GM23338 (cell line): ENCODE data around the gene AP3M1. TPM values are rescaled to one million over a fixed set of nuclear protein-coding genes. Genes with fewer than 3 reads are reported as not detected.

Experiments
- ATAC-seq: fragments of 200-7000 bp; cut with Tn5 transposase; 3 replicates; pipeline ENCODE4 v1.9.1; 2020
- DNase-seq: peaks from one replicate; pipeline ENCODE4 v3.0.0-alpha.2; 2015; ENCODE audit warnings: low spot score
- H2AFZ ChIP-seq: fragments of 200-600 bp; sonication (generic); 2 replicates; pipeline ENCODE4 v1.8.0; 2016; ENCODE audit warnings: antibody characterized with exemption, mild to moderate bottlenecking, moderate library complexity
- H3F3A ChIP-seq: fragments of 200-600 bp; sonication (generic); replicated peaks from 2 replicates; pipeline ENCODE4 v1.8.0; 2017; ENCODE audit warnings: antibody characterized with exemption, mixed run types, low read depth
- H3K27ac ChIP-seq: fragments of 200-600 bp; sonication (generic); 2 replicates; pipeline ENCODE4 v1.6.1; 2016; ENCODE audit warnings: low read depth
- H3K27me3 ChIP-seq: fragments of 200-600 bp; sonication (generic); 2 replicates; pipeline ENCODE4 v1.8.0; 2016; ENCODE audit warnings: mild to moderate bottlenecking, mixed run types, moderate library complexity; ENCODE audit not compliant: insufficient read depth
- H3K36me3 ChIP-seq: fragments of 200-600 bp; sonication (generic); 2 replicates; pipeline ENCODE4 v1.8.0; 2016; ENCODE audit warnings: mild to moderate bottlenecking; ENCODE audit not compliant: insufficient read depth
- H3K4me1 ChIP-seq: fragments of 200-600 bp; sonication (generic); 2 replicates; pipeline ENCODE4 v1.8.0; 2016; ENCODE audit warnings: mild to moderate bottlenecking, moderate library complexity; ENCODE audit not compliant: insufficient read depth
- H3K4me2 ChIP-seq: fragments of 200-600 bp; sonication (generic); 2 replicates; pipeline ENCODE4 v1.7.1; 2017; ENCODE audit warnings: mixed run types
- H3K4me3 ChIP-seq: fragments of 200-600 bp; sonication (generic); 2 replicates; pipeline ENCODE4 v1.6.1; 2016; ENCODE audit warnings: mixed run types
- H3K79me2 ChIP-seq: fragments of 200-600 bp; sonication (generic); replicated peaks from 2 replicates; pipeline ENCODE4 v1.8.0; 2017; ENCODE audit warnings: mild to moderate bottlenecking; ENCODE audit not compliant: insufficient read depth
- H3K9me2 ChIP-seq: fragments of 200-600 bp; sonication (generic); 2 replicates; pipeline ENCODE4 v1.8.0; 2017; ENCODE audit not compliant: insufficient read depth
- H4K20me1 ChIP-seq: fragments of 200-600 bp; sonication (generic); replicated peaks from 2 replicates; pipeline ENCODE4 v1.8.0; 2017; ENCODE audit warnings: mild to moderate bottlenecking; ENCODE audit not compliant: insufficient read depth
- H3K27ac Mint-ChIP-seq: 2 replicates; pipeline ENCODE4 v1.8.0; 2020; ENCODE audit warnings: inconsistent platforms, mild to moderate bottlenecking, moderate library complexity, mixed read lengths
- H3K27me3 Mint-ChIP-seq: 3 replicates; pipeline ENCODE4 v1.8.0; 2022; ENCODE audit warnings: low read depth, mild to moderate bottlenecking, moderate library complexity, mixed read lengths, inconsistent platforms; ENCODE audit not compliant: insufficient read depth, poor library complexity
- H3K36me3 Mint-ChIP-seq: 3 replicates; pipeline ENCODE4 v1.8.0; 2021; ENCODE audit warnings: low read depth, mild to moderate bottlenecking, inconsistent platforms, moderate library complexity, mixed read lengths
- H3K4me1 Mint-ChIP-seq: 3 replicates; pipeline ENCODE4 v1.8.0; 2020; ENCODE audit warnings: mild to moderate bottlenecking, inconsistent platforms, mixed read lengths
- H3K4me3 Mint-ChIP-seq: 3 replicates; pipeline ENCODE4 v1.8.0; 2021; ENCODE audit warnings: moderate library complexity, mild to moderate bottlenecking, inconsistent platforms, mixed read lengths
- H3K9me3 Mint-ChIP-seq: 3 replicates; pipeline ENCODE4 v1.8.0; 2020; ENCODE audit warnings: moderate library complexity, mild to moderate bottlenecking, inconsistent platforms, mixed read lengths
- CTCF ChIP-seq, 2 experiments: fragments of 200-600 bp in 1 of 2; sonication (generic) in 1 of 2; conservative IDR thresholded peaks; 2 replicates each; pipeline versions ENCODE4 v1.5.1 to v1.6.1; 2016 to 2017; ENCODE audit warnings: antibody characterized with exemption in 2 of 2, low read depth in 2 of 2, mild to moderate bottlenecking in 2 of 2, moderate library complexity in 1 of 2
- EZH2 ChIP-seq: fragments of 200-600 bp; sonication (generic); IDR thresholded peaks from one replicate; pipeline ENCODE4 v1.8.0; 2017; ENCODE audit warnings: antibody characterized with exemption, mild to moderate bottlenecking, low read depth; ENCODE audit not compliant: unreplicated experiment
- JUNB ChIP-seq: IDR thresholded peaks from one replicate; pipeline ENCODE4 v1.6.1; 2016; ENCODE audit warnings: antibody characterized with exemption; ENCODE audit not compliant: unreplicated experiment
- NANOG ChIP-seq: IDR thresholded peaks from 2 replicates; pipeline ENCODE4 v1.6.1; 2016; ENCODE audit warnings: antibody characterized with exemption, borderline replicate concordance
- POLR2AphosphoS5 ChIP-seq: IDR thresholded peaks from 2 replicates; pipeline ENCODE4 v1.6.1; 2016; ENCODE audit warnings: antibody characterized with exemption, low read depth
- REST ChIP-seq: IDR thresholded peaks from one replicate; pipeline ENCODE4 v1.6.1; 2018; ENCODE audit warnings: antibody characterized with exemption; ENCODE audit not compliant: unreplicated experiment
- STAT1 ChIP-seq: IDR thresholded peaks from one replicate; pipeline ENCODE4 v1.6.1; 2016; ENCODE audit warnings: antibody characterized with exemption; ENCODE audit not compliant: unreplicated experiment
- ZNF114 ChIP-seq: fragments of 250-450 bp; sonication (Bioruptor Pico); IDR thresholded peaks from 2 replicates; pipeline ENCODE4 v1.5.0; 2020; ENCODE audit warnings: mild to moderate bottlenecking, moderate library complexity
- ZNF331 ChIP-seq: fragments of 250-450 bp; sonication (Bioruptor Pico); IDR thresholded peaks from 2 replicates; pipeline ENCODE4 v1.5.0; 2020; ENCODE audit warnings: low read depth, mild to moderate bottlenecking, moderate library complexity
- ZNF462 ChIP-seq: fragments of 250-450 bp; sonication (Bioruptor Pico); IDR thresholded peaks from 2 replicates; pipeline ENCODE4 v1.5.0; 2020; ENCODE audit warnings: mild to moderate bottlenecking, moderate library complexity
- long read RNA-seq: library from polyadenylated mRNA; unstranded; transcript quantifications from one replicate; pipeline ENCODE4 v2.0.0, GENCODE V29; 2020; ENCODE audit not compliant: unreplicated experiment
- polyA plus RNA-seq: library from polyadenylated mRNA; unstranded; fragments of >200 nt; fragmentation: Nextera tagmentation; extraction: Ambion mirVana; gene quantifications from 2 replicates; pipeline ENCODE4 v1.2.1, GENCODE V29; 2016
- total RNA-seq: library from RNA; depleted of rRNA; stranded (reverse); fragments of >200 nt; shearing (Covaris generic); gene quantifications from 2 replicates; pipeline ENCODE4 v1.2.3, GENCODE V29; 2014; rRNA removed

Gene AP3M1
- 33.1 and 41.7 TPM in 2 replicates for total RNA-seq
- 10.9 and 13.8 TPM in 2 replicates for polyA plus RNA-seq
- long read RNA-seq, full-length matches to known transcripts, result 4 of 14 reads
- long read RNA-seq, partial matches to known transcripts, result 3 of 14 reads
- long read RNA-seq, other reads (novel, unspliced or antisense), result 7 of 14 reads

GRCh38 chr10:74150204-74150989, at the start of gene AP3M1:
Gene AP3M1, minus strand, starts transcription at chr10:74150828. Its CDS starts 12,449 bp downstream, at chr10:74138379.
- H3K27me3 Mint-ChIP-seq, result peaks cover 3% of the 10 kb centered on the region
- no peaks in the 10 kb centered on the region for H3K27me3 ChIP-seq
- H3K36me3 Mint-ChIP-seq, result peaks cover 3% of the 10 kb centered on the region; the same call in 1 of the 3 replicates
- DNase-seq (peak; percentile 97), ATAC-seq (peak; percentile 81)
- TF ChIP-seq REST, result no peak
- TF ChIP-seq EZH2, result no peak
- TF ChIP-seq ZNF462 (CRISPR knock-in tag), result no peak
- no peak for TF ChIP-seq NANOG
- no peak for TF ChIP-seq ZNF114 (CRISPR knock-in tag)
- no peak for TF ChIP-seq ZNF331 (CRISPR knock-in tag)
- no peak for TF ChIP-seq STAT1
- TF ChIP-seq POLR2AphosphoS5, result no peak; the same call in 1 of the 2 replicates
- TF ChIP-seq JUNB, result no peak
- no peak for TF ChIP-seq CTCF (conservative IDR thresholded peaks at IDR 0.05; ENCODE audit: low read depth in 2 of 2)
- H3K27ac ChIP-seq, result peak within 1 kb of the TSS; percentile 81
- peaks cover 22% of the 10 kb centered on the region for H3K4me1 Mint-ChIP-seq
- no peaks in the 10 kb centered on the region for H3F3A ChIP-seq
- H3K36me3 ChIP-seq, result no peaks in the 10 kb centered on the region
- peak within 1 kb of the TSS; percentile 92 for H3K4me2 ChIP-seq
- no peak within 1 kb of the TSS; the same call in 1 of the 2 replicates for H3K27ac Mint-ChIP-seq
- H3K9me3 Mint-ChIP-seq, result no peaks in the 10 kb centered on the region
- H3K4me1 ChIP-seq, result peaks cover 20% of the 10 kb centered on the region
- H3K79me2 ChIP-seq, result peaks cover 89% of the 10 kb centered on the region
- no peaks in the 10 kb centered on the region for H3K9me2 ChIP-seq
- peak within 1 kb of the TSS; percentile 11 for H2AFZ ChIP-seq
- H4K20me1 ChIP-seq, result peaks cover 7% of the 10 kb centered on the region; the same call in 1 of the 2 replicates
- H3K4me3 ChIP-seq, result peak within 1 kb of the TSS; percentile 76
- H3K4me3 Mint-ChIP-seq, result no peak within 1 kb of the TSS
